Lower leg skin (tissue), 3 donors: ENCODE measurements around the gene ABI2.

ENCODE experiments used
- CTCF ChIP-seq, 3 donors: fragments of 450-650 bp; IDR thresholded peaks; one replicate each; pipeline ENCODE4 v1.5.1; 2016; ENCODE audit warnings: antibody characterized with exemption in 3 of 3, mild to moderate bottlenecking in 3 of 3, moderate library complexity in 2 of 3
- POLR2A ChIP-seq, 2 donors: fragments of 450-650 bp; IDR thresholded peaks; one replicate each; pipeline ENCODE4 v1.6.1; 2016 to 2017; ENCODE audit warnings: antibody characterized with exemption in 2 of 2, mild to moderate bottlenecking in 1 of 2, moderate library complexity in 1 of 2

GRCh38 chr2:203344667-203345066 is 16.5 kb downstream of the ABI2 start:
- no peak for TF ChIP-seq POLR2A (IDR thresholded peaks at IDR 0.05)
- TF ChIP-seq CTCF (IDR thresholded peaks at IDR 0.05), result no peak
